Stimulated activated CD4-positive, alpha-beta T cell treated with anti-CD3 and anti-CD28 coated beads, Interleukin-15, amount 100 ng/mL, for 1 hour (primary cell): ENCODE results near the gene AP5B1.

Experiments used
- DNase-seq, 2 donors: peaks; one replicate each; pipeline ENCODE4 v3.0.0-alpha.2; 2020; ENCODE audit warnings: low read depth in 1 of 2, low spot score in 1 of 2

AP5B1 gene

DNA sequence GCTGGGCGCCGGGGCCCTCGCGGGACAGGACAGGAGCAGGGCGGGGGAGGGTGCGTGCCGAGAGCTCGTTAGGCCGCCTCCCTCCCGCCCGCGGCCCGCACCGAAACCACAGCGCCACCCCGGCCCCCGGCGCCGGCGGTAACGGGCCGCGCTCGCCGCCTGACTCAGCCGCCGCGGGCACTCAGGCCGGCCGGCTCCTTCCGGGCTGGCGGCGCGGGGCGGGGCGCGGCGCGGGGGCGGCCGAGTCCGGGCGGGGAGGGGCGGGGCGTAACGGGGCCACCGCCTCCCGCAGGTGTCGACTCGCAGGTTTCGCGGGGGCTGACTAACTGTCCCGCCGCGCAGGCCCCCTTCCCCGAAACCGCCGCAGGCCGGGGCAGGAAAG lies at the start of gene AP5B1:
Gene AP5B1, minus strand, starts transcription at position 207 of the 382 bp plus-strand sequence. CDS start 385 bp downstream, outside the sequence.
- peak; percentile 53 to 68 for DNase-seq

- no peak for DNase-seq
Observed at GRCh38 chr11:65829459-65829858, 48.7 kb upstream of the AP5B1 start.

DNA sequence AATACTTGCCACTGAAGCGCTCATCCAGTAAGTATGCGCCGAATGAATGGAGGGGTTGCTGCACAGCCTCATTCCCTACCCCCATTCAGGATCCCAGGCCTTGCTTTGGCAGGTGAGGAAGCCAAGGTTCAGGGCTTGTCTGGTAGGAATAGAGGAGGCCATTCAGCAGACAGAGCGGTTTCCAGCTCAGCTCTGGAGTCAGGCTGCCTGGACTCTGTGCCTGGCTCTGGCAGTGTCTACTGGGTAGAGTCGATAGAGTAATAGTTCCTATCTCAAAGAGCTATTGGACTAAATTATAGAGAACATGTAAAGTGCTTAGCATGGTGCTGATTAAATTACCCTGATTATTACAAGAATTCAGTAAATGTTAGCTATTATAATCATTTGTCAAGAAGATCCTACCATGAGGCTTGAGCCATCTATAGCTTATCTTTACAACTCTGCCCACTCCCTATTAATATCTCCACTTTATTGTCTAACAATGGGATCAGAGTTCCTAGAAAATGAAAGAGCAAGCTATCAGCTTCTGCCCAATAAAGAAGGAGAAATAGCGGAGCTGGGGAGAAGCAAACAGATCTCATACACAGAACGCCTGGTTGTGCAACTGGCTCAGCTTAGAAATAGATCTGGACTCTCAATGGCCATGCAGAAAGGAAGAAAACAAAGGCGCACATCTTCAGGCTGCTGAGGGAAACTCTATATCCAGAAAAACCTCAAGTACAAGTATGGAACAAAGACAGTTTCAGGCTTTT lies 46.4 kb upstream of the AP5B1 start:
- DNase-seq, result no peak

DNA sequence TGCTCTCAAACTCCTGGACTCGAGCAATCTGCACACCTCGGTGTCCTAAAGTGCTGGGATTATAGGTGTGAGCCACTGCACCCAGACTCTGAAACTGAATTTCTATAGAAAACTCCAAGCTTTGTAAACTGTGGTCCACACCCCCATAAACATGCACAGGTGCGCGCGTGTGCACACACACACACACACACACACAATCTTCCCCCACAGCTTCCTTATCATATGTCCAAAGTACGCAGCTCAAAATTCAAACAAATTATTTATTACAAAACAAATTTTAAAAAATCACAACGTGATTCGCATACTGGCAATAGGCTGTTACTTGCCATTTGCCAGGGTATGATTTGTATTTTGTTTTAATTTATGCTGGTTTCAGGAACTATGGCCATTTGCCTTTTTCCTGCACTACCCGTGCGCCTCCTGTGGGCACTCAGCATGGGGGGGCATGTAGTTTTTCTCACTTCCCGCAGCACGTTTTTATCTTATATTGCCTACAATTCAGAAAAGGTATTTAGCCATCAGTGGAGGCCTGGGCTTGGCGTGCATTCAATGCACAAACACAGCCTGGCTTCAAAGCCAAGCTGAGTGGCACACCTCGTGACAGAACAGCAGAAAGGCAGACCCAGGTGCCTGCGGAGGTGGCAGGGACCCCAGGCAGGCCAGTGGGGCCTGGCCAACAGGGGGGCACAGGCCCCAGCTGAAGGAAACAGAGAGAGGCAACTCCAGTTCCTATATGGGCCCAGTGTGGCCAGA lies 42.2 kb upstream of the AP5B1 start:
- no peak for DNase-seq

DNA sequence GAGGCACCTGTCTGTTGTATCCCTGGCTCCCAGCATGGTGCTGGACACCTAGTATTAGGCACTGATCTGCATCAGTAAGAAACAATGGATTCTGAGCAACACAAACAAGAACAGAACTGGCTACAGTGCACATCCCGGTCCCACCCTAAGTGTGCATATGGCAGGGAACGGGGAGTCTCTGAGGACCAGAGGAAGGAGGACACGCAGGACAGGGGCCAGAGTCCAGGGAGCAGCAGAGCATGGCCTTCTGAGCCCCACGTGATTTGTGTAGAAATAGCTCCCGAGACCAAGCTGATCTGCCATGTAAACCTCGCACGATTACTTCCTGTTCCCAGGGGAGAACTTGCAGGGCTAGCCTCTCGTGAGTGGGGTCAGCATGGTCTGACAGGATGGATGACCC lies 40.3 kb upstream of the AP5B1 start:
- DNase-seq, result no peak

- peak; percentile 90 to 93 for DNase-seq
Observed at GRCh38 chr11:65817835-65818680, 37.3 kb upstream of the AP5B1 start.

DNA sequence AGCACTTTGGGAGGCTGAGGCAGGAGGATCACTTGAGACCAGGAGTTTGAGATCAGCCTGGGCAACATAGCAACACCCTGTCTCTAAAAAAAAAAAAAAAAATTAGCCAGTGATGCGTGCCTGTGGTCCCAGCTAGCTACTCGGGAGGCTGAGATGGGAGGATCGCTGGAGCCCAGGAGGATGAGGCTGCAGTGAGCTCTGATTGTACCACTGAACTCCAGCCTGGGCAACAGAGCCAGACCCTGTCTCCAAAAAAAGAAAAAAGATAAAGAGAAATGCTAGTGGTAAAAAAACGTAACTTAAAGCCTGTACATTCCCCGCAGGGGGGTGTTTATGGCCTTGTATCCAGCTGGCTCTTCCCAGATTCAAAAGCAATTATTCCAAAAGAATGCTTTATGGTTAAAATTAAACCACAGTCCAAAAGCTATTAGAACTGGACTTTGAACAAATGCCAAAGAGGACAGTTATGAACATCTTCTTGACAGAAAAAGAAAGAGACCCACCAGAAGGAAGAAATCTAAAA lies 36.6 kb upstream of the AP5B1 start:
- no peak for DNase-seq

DNA sequence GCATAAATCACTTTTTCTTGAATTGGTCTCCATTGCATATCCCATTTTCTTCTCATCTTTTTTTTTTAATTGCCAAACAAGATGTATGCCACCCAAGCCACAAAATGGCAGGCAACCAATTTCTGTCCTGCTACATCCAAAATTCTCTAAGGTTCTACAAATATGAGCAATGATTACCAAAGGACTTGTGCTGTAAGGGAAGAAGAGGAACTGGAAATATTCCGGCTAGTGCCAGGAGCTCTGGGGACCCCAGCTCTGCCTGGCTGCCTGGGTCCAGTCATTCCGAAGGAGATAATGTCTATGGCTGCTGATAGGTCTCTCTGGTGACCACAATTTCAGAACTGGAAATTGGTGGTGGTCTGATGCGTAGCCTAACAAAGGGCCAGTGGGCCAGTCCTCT lies 35.9 kb upstream of the AP5B1 start:
- no peak for DNase-seq

DNA sequence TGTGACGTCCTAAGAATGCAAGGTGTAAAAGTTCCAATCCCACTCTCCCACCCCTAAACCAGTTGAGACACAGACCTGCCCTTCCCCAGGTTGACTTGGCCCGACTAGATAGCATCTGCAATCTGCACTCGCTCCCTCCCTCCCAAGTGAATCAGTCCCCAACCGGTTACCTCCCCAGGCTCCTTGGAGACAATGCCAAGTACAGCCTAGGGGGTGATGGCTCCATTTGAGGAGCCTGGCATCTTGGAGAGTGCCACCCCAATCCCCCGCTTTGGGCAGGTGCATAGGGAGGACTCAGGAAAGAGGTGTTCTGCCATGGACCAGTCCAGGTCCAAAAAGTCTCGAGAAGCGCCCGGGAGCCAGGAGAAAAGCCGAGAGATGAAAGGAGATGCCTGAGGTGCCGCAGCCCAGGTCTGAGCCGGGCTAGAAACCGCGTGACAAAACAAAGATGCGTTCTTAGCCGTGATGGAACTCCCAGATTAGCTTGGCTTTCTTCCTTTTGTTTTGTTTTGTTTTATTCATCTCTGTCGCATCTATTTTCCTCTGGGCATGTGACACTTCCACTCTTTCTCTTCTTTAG lies 34.3 kb upstream of the AP5B1 start:
- no peak for DNase-seq

DNA sequence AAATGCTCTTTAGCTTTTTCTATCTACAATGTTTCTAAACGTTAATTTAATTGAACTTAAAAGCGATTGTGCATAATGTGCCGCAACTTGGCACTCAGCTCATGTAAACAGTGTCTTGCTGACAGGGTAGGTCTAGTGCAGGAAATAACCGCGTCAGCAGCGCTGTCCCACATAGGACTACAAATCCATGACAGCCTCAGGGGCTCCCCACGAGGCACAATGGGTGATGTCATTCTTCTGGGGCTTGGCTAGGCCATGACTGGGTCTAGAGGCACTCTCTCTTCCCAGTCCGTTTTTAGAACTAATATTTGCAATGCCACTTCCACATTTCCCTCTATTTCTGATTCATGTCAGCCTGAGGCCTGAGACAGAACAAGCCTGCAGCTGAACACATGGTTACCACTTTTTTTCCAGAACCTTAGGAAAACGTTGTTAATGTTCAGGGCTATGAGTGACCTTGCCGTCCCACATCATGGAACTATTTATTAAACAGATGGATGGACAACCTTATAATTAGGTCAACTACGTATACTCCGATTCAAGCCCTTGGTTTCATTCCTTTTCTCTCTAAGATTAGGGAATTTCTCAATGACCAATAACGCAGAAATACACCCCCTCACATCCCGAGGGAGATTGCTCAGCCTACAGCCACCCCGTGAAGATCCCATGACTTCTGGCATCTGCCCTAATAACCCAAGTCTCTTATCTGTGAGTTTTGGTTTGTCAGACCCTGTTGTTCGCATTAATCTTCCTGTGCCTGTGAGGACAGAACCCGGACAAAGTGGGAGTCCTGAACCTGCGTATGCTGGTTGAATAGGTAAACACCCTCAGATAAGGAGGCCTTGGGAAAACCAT lies 33.6 kb upstream of the AP5B1 start:
- no peak for DNase-seq

- no peak for DNase-seq
Observed at GRCh38 chr11:65811764-65812475, 31.1 kb upstream of the AP5B1 start.

DNA sequence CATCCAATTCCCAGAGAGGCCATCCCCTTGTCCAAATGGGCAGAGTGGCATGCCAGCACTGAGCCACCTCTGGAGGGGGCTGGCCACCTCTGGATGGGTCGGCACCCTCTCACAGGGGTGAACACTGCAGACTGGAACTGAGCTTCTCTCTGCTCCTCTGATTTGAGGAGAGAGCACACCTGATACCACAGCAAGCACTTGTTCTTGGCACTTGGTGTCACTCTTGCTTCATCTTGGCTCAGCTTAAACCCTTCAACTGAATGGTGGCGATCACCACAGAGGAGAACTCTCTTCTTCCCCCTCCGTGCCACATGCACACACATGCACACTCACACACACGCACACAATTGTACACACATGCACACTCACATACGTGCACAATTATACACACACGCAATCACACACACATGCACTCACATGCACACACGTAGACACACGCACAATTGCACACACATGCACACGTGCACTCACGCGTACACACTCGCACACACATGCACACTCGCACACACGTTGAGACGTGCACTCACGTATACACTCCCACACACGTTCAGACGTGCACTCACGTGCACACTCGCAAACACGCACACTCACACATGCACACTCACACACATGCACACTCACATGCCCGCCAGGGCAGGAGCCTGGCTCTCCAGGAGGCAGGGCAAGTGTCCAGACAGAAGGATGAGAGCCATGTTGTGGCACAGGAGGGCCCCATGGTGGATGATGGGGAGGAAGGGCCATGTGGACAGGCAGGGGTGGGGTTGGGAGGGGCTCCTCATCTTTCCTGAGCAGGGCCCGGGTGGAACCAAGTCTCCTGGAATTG lies 29.5 kb upstream of the AP5B1 start:
- DNase-seq, result no peak

DNA sequence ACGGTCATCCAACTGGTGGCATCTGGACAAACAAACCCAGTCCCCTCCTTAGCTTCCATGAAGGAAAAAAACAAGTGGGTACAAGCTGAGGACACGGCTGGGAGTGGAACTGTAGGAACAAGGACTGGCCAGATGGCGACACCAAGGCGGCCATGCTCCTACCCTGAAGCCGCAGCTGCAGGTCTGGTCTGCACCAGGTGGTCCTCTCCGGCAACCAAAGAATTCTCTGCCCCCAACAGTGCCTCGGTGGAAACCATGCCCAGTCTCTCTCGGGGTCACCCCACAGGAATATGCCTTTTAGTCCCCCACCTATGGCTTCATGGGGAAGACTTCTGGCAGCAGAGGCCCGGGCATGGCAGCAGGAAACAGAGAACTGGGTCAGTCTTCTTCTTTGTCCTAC lies 28.7 kb upstream of the AP5B1 start:
- DNase-seq, result no peak

DNA sequence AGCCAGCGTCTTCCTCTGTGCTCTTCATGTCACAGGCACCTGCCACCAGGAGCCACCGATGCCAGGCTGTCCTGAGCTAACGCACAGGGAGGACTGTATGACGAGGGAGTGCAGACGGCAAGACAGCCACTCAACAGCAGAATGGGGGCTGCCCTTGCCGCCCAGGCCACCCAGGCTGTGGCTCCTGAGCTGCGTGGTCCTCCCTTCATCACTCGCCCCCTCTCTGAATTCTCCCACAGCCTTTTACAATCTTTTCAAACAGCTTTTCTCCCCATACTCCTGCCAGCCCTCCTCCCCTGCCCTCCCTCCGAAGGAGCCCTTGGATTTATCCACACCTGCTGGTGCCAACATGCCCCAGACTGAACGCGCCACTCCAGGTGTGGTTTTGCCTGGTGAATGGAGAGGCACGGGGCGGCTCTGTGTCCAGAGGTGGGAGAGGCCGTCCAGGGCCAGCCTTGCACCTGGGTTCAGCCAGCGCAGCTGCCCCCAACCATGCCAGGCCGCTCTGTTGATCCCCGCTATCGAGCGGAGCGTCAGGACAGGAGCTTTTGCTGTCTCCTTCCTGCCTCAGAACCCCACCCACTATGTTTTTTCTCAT lies 28.1 kb upstream of the AP5B1 start:
- DNase-seq, result no peak

- no peak for DNase-seq
Observed at GRCh38 chr11:65806979-65807378, 26.2 kb upstream of the AP5B1 start.

GRCh38 chr11:65803797-65804492 lies 23.2 kb upstream of the AP5B1 start:
- DNase-seq, result no peak

DNA sequence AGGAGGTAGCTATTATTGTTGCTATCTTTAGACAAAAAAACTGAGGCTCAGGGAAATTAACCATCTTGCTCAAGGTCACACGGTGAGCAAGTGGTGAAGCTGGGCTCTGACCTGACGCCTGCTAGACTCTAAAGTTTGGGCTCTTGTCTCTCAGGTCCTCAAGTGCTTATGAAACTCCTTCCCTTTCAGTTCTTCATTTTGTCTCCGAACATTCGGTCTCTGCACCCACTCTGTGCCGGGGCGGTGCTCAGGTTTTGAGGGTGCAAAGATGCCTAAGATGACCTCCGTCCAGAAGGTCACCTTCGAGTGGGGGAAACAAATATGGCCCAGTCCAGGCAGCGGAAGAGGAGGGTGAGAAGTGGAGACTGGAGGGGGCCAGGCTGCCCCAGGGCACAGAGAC lies 22.1 kb upstream of the AP5B1 start:
- no peak for DNase-seq
